Hepatocyte (in vitro differentiated cells): ENCODE measurements around the gene DENND5A. TPM values are rescaled to one million over a fixed set of nuclear protein-coding genes. Genes with fewer than 3 reads are reported as not detected.

ENCODE experiments used
- DNase-seq: peaks from one replicate; pipeline ENCODE4 v3.0.0-alpha.2; 2016; ENCODE audit warnings: low spot score
- H2AFZ ChIP-seq: fragments of 200-600 bp; sonication (generic); 2 replicates; pipeline ENCODE4 v1.6.0; 2016; ENCODE audit warnings: antibody characterized with exemption, mild to moderate bottlenecking
- H3K27ac ChIP-seq: fragments of 200-600 bp; sonication (generic); 2 replicates; pipeline ENCODE4 v1.5.1; 2016; ENCODE audit warnings: mild to moderate bottlenecking
- H3K27me3 ChIP-seq: fragments of 200-600 bp; sonication (generic); 2 replicates; pipeline ENCODE4 v1.6.1; 2016
- H3K36me3 ChIP-seq: fragments of 200-600 bp; sonication (generic); replicated peaks from 2 replicates; pipeline ENCODE4 v1.5.1; 2016; ENCODE audit warnings: low read depth; ENCODE audit not compliant: insufficient read depth
- H3K4me1 ChIP-seq: fragments of 200-600 bp; sonication (generic); 2 replicates; pipeline ENCODE4 v1.5.1; 2016; ENCODE audit warnings: mild to moderate bottlenecking, moderate library complexity; ENCODE audit not compliant: insufficient read depth
- H3K4me2 ChIP-seq: fragments of 200-600 bp; sonication (generic); 2 replicates; pipeline ENCODE4 v1.6.0; 2016
- H3K4me3 ChIP-seq: fragments of 200-600 bp; sonication (generic); 2 replicates; pipeline ENCODE4 v1.5.1; 2016; ENCODE audit warnings: mild to moderate bottlenecking
- H3K79me2 ChIP-seq: fragments of 200-600 bp; sonication (generic); 2 replicates; pipeline ENCODE4 v1.6.0; 2017; ENCODE audit warnings: mild to moderate bottlenecking
- H3K9me2 ChIP-seq: fragments of 200-600 bp; sonication (generic); replicated peaks from 2 replicates; pipeline ENCODE4 v1.6.0; 2017; ENCODE audit warnings: mild to moderate bottlenecking; ENCODE audit not compliant: insufficient read depth
- H3K9me3 ChIP-seq: fragments of 200-600 bp; sonication (generic); 2 replicates; pipeline ENCODE4 v1.5.1; 2016; ENCODE audit warnings: low read depth, mild to moderate bottlenecking
- H4K20me1 ChIP-seq: fragments of 200-600 bp; sonication (generic); 2 replicates; pipeline ENCODE4 v1.6.0; 2016; ENCODE audit warnings: mild to moderate bottlenecking; ENCODE audit not compliant: insufficient read depth, poor library complexity, severe bottlenecking
- EZH2 ChIP-seq: fragments of 200-600 bp; sonication (generic); IDR thresholded peaks from 2 replicates; pipeline ENCODE4 v1.6.1; 2016; ENCODE audit warnings: antibody characterized with exemption, mild to moderate bottlenecking, borderline replicate concordance
- EZH2phosphoT487 ChIP-seq: fragments of 200-600 bp; sonication (generic); IDR thresholded peaks from one replicate; pipeline ENCODE4 v1.6.1; 2018; ENCODE audit warnings: antibody characterized with exemption, mild to moderate bottlenecking, low read depth, moderate library complexity; ENCODE audit not compliant: unreplicated experiment, severe bottlenecking
- WGBS: methylation state at CpG from one replicate; pipeline ENCODE4 v1.1.6; 2016; ENCODE audit warnings: low lambda C conversion rate; ENCODE audit errors: missing lambda C conversion rate; 5-methylcytosine and 5-hydroxymethylcytosine counted together
- polyA plus RNA-seq: library from polyadenylated mRNA; unstranded; fragments of >200 nt; fragmentation: Nextera tagmentation; extraction: Ambion mirVana; gene quantifications from 2 replicates; pipeline ENCODE4 v1.2.1, GENCODE V29; 2016
- total RNA-seq: library from RNA; depleted of rRNA; stranded (reverse); fragments of >200 nt; gene quantifications from 2 replicates; pipeline ENCODE4 v1.2.3, GENCODE V29; 2014
- TF ChIP-seq, protein P1 (sequence below): fragments of 200-600 bp; sonication (generic); IDR thresholded peaks from 2 replicates; pipeline ENCODE4 v1.5.1; 2016; ENCODE audit warnings: antibody characterized with exemption, mild to moderate bottlenecking; ENCODE audit not compliant: poor library complexity

DENND5A gene
- total and polyA plus RNA-seq, 2 experiments from 2014 or later: 29.7 to 56.4 TPM

DNA sequence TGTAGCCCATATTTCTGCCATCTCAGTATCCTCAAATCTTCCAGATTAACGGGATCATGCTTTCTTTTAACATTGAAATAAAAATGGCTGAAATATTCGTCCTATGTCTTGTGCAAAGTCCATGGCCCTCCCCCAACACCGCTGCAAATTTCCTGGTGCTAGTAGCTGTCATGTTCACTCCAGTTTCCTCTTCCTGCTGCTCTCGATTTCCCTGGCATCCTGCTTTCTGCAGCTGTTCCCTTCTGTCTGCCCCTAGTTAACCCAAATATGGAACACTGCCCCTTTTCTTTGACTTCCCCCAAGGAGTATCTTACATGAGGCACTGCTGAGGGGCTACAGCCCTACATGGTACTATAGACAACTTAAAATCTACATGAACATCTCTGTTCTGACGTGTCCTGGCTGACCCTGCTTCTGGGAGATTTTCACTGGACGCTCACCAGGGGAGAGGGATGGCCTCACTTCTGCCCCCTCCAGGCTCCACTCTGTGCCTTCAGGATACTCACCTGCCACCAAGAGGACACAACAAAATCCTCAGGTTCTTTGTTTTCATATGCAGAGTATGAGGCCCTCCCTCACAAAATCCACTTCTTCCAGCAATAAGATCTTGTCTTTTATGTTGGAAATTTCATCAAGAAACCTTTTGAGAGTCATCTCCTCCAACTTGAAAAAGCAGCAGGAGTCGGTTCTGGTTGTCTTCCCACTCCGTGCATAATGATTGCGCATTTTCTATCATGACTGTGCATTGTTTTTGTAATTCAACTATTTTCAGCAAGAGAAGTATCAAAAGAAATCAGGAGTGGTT lies 144.3 kb downstream of the DENND5A start:
- no peaks in the 10 kb centered on the region for H3K79me2 ChIP-seq
- no peak for DNase-seq
- no peaks in the 10 kb centered on the region for H3K4me1 ChIP-seq
- no peak overlapping the region for H3K27ac ChIP-seq
- H4K20me1 ChIP-seq: no peaks in the 10 kb centered on the region
- TF ChIP-seq, protein P1, sequence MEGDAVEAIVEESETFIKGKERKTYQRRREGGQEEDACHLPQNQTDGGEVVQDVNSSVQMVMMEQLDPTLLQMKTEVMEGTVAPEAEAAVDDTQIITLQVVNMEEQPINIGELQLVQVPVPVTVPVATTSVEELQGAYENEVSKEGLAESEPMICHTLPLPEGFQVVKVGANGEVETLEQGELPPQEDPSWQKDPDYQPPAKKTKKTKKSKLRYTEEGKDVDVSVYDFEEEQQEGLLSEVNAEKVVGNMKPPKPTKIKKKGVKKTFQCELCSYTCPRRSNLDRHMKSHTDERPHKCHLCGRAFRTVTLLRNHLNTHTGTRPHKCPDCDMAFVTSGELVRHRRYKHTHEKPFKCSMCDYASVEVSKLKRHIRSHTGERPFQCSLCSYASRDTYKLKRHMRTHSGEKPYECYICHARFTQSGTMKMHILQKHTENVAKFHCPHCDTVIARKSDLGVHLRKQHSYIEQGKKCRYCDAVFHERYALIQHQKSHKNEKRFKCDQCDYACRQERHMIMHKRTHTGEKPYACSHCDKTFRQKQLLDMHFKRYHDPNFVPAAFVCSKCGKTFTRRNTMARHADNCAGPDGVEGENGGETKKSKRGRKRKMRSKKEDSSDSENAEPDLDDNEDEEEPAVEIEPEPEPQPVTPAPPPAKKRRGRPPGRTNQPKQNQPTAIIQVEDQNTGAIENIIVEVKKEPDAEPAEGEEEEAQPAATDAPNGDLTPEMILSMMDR: peak; percentile 23
- TF ChIP-seq EZH2: no peak
- no peak overlapping the region for H2AFZ ChIP-seq
- no peaks in the 10 kb centered on the region for H3K36me3 ChIP-seq
- no peak overlapping the region for H3K4me3 ChIP-seq
- no peaks in the 10 kb centered on the region for H3K9me3 ChIP-seq
- no peaks in the 10 kb centered on the region for H3K27me3 ChIP-seq
- H3K4me2 ChIP-seq: no peak overlapping the region
- 59% methylated on average over 9 of the region's 9 CpGs for WGBS
- no peaks in the 10 kb centered on the region for H3K9me2 ChIP-seq

DNA sequence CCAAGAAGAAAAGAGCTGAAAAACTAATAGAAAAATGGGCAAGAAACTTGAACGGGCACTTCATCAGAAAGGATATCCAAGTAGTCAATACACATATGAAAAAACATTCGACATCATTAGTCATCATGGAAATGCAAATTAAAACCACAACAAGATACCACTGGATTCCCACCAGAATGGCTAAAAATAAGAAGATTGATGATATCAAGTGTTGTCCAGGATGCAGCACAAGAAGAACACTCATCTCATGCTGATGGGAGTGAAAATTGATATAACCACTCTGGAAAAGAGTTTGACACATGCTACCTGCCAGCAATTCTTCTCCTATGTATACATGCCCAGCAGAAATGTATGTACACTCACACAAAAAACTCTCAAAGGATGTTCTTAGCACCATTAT lies 146.9 kb downstream of the DENND5A start:
- H3K4me3 ChIP-seq: no peak overlapping the region
- H4K20me1 ChIP-seq: no peaks in the 10 kb centered on the region
- H2AFZ ChIP-seq: no peak overlapping the region
- TF ChIP-seq, protein P1: no peak
- TF ChIP-seq EZH2 (no peak), EZH2phosphoT487 (no peak)
- peaks cover 4% of the 10 kb centered on the region for H3K9me3 ChIP-seq
- no peaks in the 10 kb centered on the region for H3K79me2 ChIP-seq
- 97% methylated on average over 2 of the region's 2 CpGs for WGBS
- H3K27ac ChIP-seq: no peak overlapping the region
- no peaks in the 10 kb centered on the region for H3K9me2 ChIP-seq
- no peak overlapping the region for H3K4me2 ChIP-seq
- H3K27me3 ChIP-seq: no peaks in the 10 kb centered on the region
- H3K36me3 ChIP-seq: no peaks in the 10 kb centered on the region
- no peaks in the 10 kb centered on the region for H3K4me1 ChIP-seq
- DNase-seq: no peak

DNA sequence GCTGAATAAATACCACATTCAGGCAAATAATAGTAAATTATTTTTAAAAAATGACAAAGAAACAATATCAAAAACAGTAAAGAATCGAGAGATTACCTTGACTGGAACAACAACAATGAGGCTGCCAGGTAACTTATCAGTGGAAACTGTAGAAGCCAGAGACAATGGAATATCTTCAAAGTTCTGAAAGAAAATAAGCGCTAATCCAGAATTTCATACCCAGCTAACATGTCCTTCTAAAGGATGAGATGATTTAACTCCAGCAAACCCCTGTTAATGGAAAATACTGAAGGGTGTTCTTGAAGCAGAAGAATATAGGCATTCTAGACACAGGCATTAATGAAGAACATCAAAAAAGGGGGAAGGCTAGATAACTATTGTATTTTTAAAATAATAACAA lies 153.1 kb downstream of the DENND5A start:
- no peak overlapping the region for H3K27ac ChIP-seq
- H4K20me1 ChIP-seq: no peaks in the 10 kb centered on the region
- H3K4me1 ChIP-seq: no peaks in the 10 kb centered on the region
- no peak overlapping the region for H3K4me3 ChIP-seq
- H3K9me3 ChIP-seq: peaks cover 10% of the 10 kb centered on the region
- H2AFZ ChIP-seq: no peak overlapping the region
- H3K4me2 ChIP-seq: no peak overlapping the region
- no peak for DNase-seq
- H3K36me3 ChIP-seq: no peaks in the 10 kb centered on the region
- no peaks in the 10 kb centered on the region for H3K79me2 ChIP-seq
- H3K27me3 ChIP-seq: no peaks in the 10 kb centered on the region
- no peaks in the 10 kb centered on the region for H3K9me2 ChIP-seq
- TF ChIP-seq EZH2 (no peak), EZH2phosphoT487 (no peak)
- TF ChIP-seq, protein P1: no peak
- WGBS: 95% methylated on average over 2 of the region's 2 CpGs
